Progenitor cell of endocrine pancreas (in vitro differentiated cells): Measurements from ENCODE around the gene IL17REL. TPM values are rescaled to one million over a fixed set of nuclear protein-coding genes. Genes with fewer than 3 reads are reported as not detected.

ENCODE experiments used
- DNase-seq: peaks from one replicate; pipeline ENCODE4 v3.0.0; 2021; ENCODE audit warnings: low spot score; ENCODE audit not compliant: unreplicated experiment
- H3K27ac Mint-ChIP-seq: 2 replicates; pipeline ENCODE4 v1.8.0; 2021; ENCODE audit warnings: mild to moderate bottlenecking, moderate library complexity, mixed read lengths
- H3K27me3 Mint-ChIP-seq: 2 replicates; pipeline ENCODE4 v1.8.0; 2021; ENCODE audit warnings: mixed read lengths
- H3K36me3 Mint-ChIP-seq: 2 replicates; pipeline ENCODE4 v1.8.0; 2022; ENCODE audit warnings: mixed read lengths; ENCODE audit not compliant: insufficient read depth
- H3K4me1 Mint-ChIP-seq: 2 replicates; pipeline ENCODE4 v1.8.0; 2021; ENCODE audit warnings: low read depth, mixed read lengths
- H3K4me3 Mint-ChIP-seq: 2 replicates; pipeline ENCODE4 v1.8.0; 2021; ENCODE audit warnings: low read depth, mild to moderate bottlenecking, moderate library complexity, mixed read lengths
- H3K9me3 Mint-ChIP-seq: 2 replicates; pipeline ENCODE4 v1.8.0; 2021; ENCODE audit warnings: low read depth, mixed read lengths
- total RNA-seq: library from RNA; stranded (reverse); gene quantifications from 2 replicates; pipeline ENCODE4 v1.2.1, GENCODE V29; 2021
- TF ChIP-seq, protein P1 (sequence below): fragments of 200-600 bp; sonication (generic); IDR thresholded peaks from one replicate; pipeline ENCODE4 v1.5.0; 2021; ENCODE audit warnings: antibody characterized with exemption, mild to moderate bottlenecking; ENCODE audit not compliant: unreplicated experiment

The IL17REL gene
- total RNA-seq, 1 donor from 2014 or later = 0.10 TPM

DNA sequence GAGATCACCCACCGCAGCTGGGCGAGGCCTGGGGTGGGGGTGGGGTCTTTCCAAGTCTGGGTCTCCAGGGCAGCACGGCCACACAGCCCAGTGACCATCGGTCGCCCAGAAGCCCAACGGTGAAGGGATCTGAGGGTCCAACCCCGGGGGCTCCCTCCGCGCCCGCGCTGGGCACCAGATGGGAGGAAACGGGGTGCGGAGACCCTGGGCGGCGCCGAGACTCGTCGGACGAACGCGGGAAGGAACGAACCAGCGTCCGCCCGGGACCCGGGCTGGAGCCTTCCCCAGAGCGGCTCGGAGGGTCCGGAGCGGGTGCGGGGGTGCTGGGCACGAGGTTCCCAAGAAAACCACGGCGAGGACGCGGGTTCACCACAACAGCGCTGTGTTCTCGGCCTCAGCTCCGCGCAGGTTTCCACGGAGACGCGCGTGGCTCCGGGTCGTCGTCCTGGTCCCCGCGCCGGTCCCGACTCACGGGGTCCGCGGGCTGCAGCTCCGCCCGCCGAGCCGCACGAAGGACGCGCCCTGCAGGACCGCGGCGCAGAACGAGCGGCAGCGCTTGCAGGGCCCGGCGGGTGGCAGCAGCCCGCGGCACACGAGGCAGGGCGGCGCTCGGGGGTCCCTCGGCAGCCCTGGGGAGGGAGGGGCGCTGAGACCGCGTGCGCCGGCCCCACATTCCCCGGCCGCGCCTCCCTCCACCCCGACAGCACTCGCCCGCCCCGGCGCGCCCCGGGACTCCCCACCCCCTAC is 2.3 kb upstream of the IL17REL start:
- H3K27me3 Mint-ChIP-seq = peaks cover 26% of the 10 kb centered on the region
- H3K4me3 Mint-ChIP-seq = no peak overlapping the region
- no peaks in the 10 kb centered on the region for H3K9me3 Mint-ChIP-seq
- TF ChIP-seq, protein P1, sequence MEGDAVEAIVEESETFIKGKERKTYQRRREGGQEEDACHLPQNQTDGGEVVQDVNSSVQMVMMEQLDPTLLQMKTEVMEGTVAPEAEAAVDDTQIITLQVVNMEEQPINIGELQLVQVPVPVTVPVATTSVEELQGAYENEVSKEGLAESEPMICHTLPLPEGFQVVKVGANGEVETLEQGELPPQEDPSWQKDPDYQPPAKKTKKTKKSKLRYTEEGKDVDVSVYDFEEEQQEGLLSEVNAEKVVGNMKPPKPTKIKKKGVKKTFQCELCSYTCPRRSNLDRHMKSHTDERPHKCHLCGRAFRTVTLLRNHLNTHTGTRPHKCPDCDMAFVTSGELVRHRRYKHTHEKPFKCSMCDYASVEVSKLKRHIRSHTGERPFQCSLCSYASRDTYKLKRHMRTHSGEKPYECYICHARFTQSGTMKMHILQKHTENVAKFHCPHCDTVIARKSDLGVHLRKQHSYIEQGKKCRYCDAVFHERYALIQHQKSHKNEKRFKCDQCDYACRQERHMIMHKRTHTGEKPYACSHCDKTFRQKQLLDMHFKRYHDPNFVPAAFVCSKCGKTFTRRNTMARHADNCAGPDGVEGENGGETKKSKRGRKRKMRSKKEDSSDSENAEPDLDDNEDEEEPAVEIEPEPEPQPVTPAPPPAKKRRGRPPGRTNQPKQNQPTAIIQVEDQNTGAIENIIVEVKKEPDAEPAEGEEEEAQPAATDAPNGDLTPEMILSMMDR = no peak
- H3K4me1 Mint-ChIP-seq = peaks cover 1% of the 10 kb centered on the region
- no peak overlapping the region for H3K27ac Mint-ChIP-seq
- no peak for DNase-seq
- no peaks in the 10 kb centered on the region for H3K36me3 Mint-ChIP-seq

DNA sequence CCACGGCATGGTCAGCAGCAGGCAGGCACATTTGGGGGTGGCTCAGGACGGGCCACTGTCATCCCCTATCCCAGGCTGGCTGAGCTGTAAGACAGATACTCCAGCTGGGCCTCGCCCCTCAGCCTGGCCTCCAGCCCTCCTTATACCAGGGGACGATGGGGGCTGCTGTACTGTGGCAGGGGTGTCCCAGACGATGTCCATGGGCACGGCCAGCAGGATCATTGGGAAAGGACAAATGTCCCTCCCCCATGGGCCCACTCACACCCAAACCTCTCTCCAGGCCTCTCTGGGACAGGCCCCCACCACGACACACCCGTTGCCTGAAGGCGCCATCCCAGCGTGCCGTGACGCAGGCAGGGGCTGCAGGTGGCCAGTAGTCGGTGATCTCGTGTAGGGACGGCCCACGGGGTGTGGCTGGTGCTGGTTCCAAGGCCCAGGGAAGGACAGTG is 1.5 kb upstream of the IL17REL start:
- Mint-ChIP-seq H3K36me3 (no peaks in the 10 kb centered on the region), H3K9me3 (no peaks in the 10 kb centered on the region), H3K4me3 (no peak overlapping the region), H3K4me1 (peaks cover 1% of the 10 kb centered on the region), H3K27me3 (peaks cover 28% of the 10 kb centered on the region), H3K27ac (no peak overlapping the region)
- no peak for DNase-seq
- TF ChIP-seq, protein P1 = no peak

DNA sequence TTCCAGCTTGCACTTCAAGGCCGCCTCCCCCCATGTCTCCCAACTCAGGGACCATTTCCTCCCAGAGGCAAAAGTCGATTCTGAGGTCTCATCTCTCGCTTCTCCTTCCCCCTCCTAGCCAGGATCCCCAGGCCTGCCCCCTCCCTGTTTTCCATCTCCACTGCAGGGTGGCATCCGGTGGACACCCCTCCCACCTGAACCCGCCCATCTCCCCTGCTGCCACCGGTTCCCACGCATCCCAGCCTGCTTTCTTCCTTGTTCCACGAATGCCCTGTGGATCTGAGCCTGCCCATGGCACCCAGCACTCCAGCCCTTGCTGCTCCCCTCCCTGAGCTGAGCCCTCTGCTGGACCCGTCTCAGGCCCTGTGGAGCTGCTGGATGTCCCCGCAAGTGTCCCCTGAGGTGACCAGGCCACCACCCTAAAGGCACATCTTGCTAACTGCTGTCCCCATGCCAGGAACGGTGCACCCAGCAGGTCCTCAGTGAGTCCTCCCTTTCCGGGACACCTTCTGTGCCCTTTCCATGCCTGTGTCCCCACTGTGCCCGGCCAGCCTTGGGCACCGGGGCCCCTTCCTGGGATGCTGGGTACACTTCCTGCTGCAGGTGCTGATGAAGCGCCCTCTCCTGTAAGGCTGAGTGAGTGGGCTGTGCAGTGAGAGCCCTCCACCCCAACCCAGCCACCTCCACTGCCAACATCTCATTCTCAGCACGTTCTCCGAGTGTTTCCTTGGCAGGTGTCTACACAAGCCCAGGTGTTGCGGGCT is 936 bp downstream of the IL17REL start:
- Mint-ChIP-seq H3K9me3 (no peaks in the 10 kb centered on the region), H3K4me1 (no peaks in the 10 kb centered on the region), H3K4me3 (no peak overlapping the region), H3K27me3 (peaks cover 24% of the 10 kb centered on the region), H3K27ac (no peak overlapping the region), H3K36me3 (no peaks in the 10 kb centered on the region)
- TF ChIP-seq, protein P1 = no peak
- DNase-seq = peak; percentile 8

DNA sequence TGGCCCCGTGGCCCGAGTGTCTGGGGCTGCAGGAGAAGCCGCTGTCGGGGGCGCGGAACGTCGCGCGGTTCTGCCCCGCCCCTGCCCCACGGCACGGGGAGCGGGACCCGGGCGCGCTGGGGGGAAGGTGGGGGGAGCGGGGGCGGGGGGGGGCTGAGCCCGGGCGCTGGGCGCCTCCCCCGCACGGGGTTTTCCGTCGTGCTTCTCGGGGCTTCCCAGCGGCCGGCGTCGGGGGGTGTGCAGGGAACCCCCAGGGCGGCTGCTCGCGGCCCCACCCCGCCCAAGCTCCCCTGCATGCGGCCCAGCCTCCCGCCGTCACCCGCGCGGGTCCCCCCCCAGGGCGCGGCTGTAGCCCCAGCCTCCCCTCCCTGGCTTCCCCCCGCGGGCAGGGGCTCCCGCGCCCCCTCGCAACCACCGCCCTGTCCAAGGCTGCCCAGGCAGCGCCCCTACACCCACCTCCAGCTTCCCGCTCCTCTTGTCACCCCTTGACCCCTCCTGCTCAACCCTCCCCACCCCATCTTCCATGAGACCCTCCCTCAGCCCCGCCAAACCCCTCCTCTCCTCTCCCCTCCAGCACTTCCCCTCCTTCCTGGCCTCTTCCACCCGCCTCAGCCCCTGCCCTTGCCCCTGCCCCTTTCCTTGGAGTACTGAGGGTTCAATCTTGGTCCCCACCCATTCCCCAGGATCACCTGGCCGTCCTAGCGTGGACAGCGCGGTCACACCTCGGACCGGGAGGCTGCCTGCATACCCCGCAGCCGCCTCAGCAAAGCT is 1.7 kb downstream of the IL17REL start:
- Mint-ChIP-seq H3K4me1 (peaks cover 2% of the 10 kb centered on the region), H3K27me3 (peaks cover 24% of the 10 kb centered on the region), H3K36me3 (no peaks in the 10 kb centered on the region), H3K4me3 (no peak overlapping the region), H3K27ac (no peak overlapping the region), H3K9me3 (no peaks in the 10 kb centered on the region)
- DNase-seq = no peak
- TF ChIP-seq, protein P1 = no peak
